Neuronal stem cell (in vitro differentiated cells): ENCODE results near the gene CCHCR1.

ENCODE experiments used
- DNase-seq: peaks from one replicate; pipeline ENCODE4 v3.0.0-alpha.2; 2013; ENCODE audit warnings: low spot score
- H2AFZ ChIP-seq: one replicate; pipeline ENCODE4 v1.6.1; 2013; ENCODE audit warnings: mild to moderate bottlenecking, low read length, inconsistent platforms
- H2AK5ac ChIP-seq: 2 replicates; pipeline ENCODE4 v1.6.1; 2013; ENCODE audit warnings: low read depth, mild to moderate bottlenecking, inconsistent platforms, low read length, moderate library complexity, mixed read lengths
- H2BK120ac ChIP-seq: 2 replicates; pipeline ENCODE4 v1.6.1; 2013; ENCODE audit warnings: low read depth, mild to moderate bottlenecking, inconsistent platforms, low read length, moderate library complexity, mixed read lengths
- H2BK12ac ChIP-seq: one replicate; pipeline ENCODE4 v1.6.1; 2013; ENCODE audit warnings: low read length, inconsistent platforms
- H2BK15ac ChIP-seq: 2 replicates; pipeline ENCODE4 v1.6.1; 2013; ENCODE audit warnings: mild to moderate bottlenecking, low read length, inconsistent platforms, mixed read lengths
- H2BK5ac ChIP-seq: one replicate; pipeline ENCODE4 v1.6.1; 2013; ENCODE audit warnings: inconsistent platforms, mild to moderate bottlenecking, low read length, moderate library complexity
- H3K14ac ChIP-seq: one replicate; pipeline ENCODE4 v1.6.1; 2013; ENCODE audit warnings: low read length, inconsistent platforms
- H3K18ac ChIP-seq: 2 replicates; pipeline ENCODE4 v1.6.1; 2013; ENCODE audit warnings: low read length, inconsistent platforms
- H3K23ac ChIP-seq: 2 replicates; pipeline ENCODE4 v1.6.1; 2013; ENCODE audit warnings: low read depth, mild to moderate bottlenecking, mixed read lengths, low read length, inconsistent platforms; ENCODE audit not compliant: poor library complexity
- H3K27ac ChIP-seq: replicated peaks from 3 replicates; pipeline ENCODE4 v1.5.1; 2013; ENCODE audit warnings: low read length, inconsistent platforms
- H3K27me3 ChIP-seq, 3 experiments: 2 replicates each; pipeline ENCODE4 v1.6.1; 2013; ENCODE audit warnings: low read length in 3 of 3, mild to moderate bottlenecking in 2 of 3, inconsistent platforms in 1 of 3, low read depth in 1 of 3, mixed read lengths in 1 of 3, moderate library complexity in 1 of 3; ENCODE audit not compliant: control insufficient read depth in 3 of 3, insufficient read depth in 3 of 3
- H3K36me3 ChIP-seq, 2 donors: replicated peaks in 1 of 2; 2 replicates each; pipeline ENCODE4 v1.6.1; 2013; ENCODE audit warnings: low read length in 2 of 2; ENCODE audit not compliant: control insufficient read depth in 2 of 2, insufficient read depth in 2 of 2
- H3K4ac ChIP-seq: 2 replicates; pipeline ENCODE4 v1.6.1; 2013; ENCODE audit warnings: inconsistent platforms, mild to moderate bottlenecking, low read length, moderate library complexity
- H3K4me1 ChIP-seq, 2 donors: 1 replicate in 1 of 2; 2 replicates in 1 of 2; pipeline ENCODE4 v1.6.1; 2013; ENCODE audit warnings: low read length in 2 of 2, low read depth in 1 of 2; ENCODE audit not compliant: control insufficient read depth in 2 of 2, insufficient read depth in 1 of 2
- H3K4me2 ChIP-seq: one replicate; pipeline ENCODE4 v1.6.1; 2013; ENCODE audit warnings: mild to moderate bottlenecking, low read length, inconsistent platforms; ENCODE audit not compliant: insufficient read depth, poor library complexity, severe bottlenecking
- H3K4me3 ChIP-seq, 2 donors: 2 replicates each; pipeline ENCODE4 v1.5.1; 2013; ENCODE audit warnings: low read length in 2 of 2, mild to moderate bottlenecking in 2 of 2, inconsistent platforms in 1 of 2, moderate library complexity in 1 of 2
- H3K79me1 ChIP-seq: one replicate; pipeline ENCODE4 v1.6.1; 2013; ENCODE audit warnings: low read depth, mild to moderate bottlenecking, inconsistent platforms, low read length, moderate library complexity
- H3K9ac ChIP-seq: one replicate; pipeline ENCODE4 v1.6.1; 2013; ENCODE audit warnings: mild to moderate bottlenecking, low read depth, low read length, inconsistent platforms; ENCODE audit not compliant: poor library complexity
- H3K9me3 ChIP-seq, 2 donors: replicated peaks in 1 of 2; 2 replicates each; pipeline versions ENCODE3 to v1.6.1; 2013; ENCODE audit warnings: low read length in 2 of 2, mild to moderate bottlenecking in 2 of 2, inconsistent platforms in 1 of 2, low read depth in 1 of 2, mixed read lengths in 1 of 2, moderate library complexity in 1 of 2; ENCODE audit not compliant: control insufficient read depth in 2 of 2, insufficient read depth in 1 of 2
- H4K8ac ChIP-seq: one replicate; pipeline ENCODE4 v1.6.1; 2013; ENCODE audit warnings: low read depth, mild to moderate bottlenecking, inconsistent platforms, low read length, moderate library complexity
- H4K91ac ChIP-seq: one replicate; pipeline ENCODE4 v1.6.1; 2013; ENCODE audit warnings: low read length, low read depth, mild to moderate bottlenecking, inconsistent platforms; ENCODE audit not compliant: poor library complexity
- WGBS, 2 donors: extraction: QIAGEN DNeasy Blood & Tissue Kit; methylation state at CpG; one replicate each; pipeline ENCODE4 v1.1.7; 2013; ENCODE audit warnings: missing lambda C conversion rate in 2 of 2, mixed read lengths in 1 of 2; ENCODE audit not compliant: insufficient read length in 2 of 2, insufficient replicate concordance in 1 of 2; ENCODE audit errors: extremely low coverage in 2 of 2; 5-methylcytosine and 5-hydroxymethylcytosine counted together

CCHCR1 gene

DNA sequence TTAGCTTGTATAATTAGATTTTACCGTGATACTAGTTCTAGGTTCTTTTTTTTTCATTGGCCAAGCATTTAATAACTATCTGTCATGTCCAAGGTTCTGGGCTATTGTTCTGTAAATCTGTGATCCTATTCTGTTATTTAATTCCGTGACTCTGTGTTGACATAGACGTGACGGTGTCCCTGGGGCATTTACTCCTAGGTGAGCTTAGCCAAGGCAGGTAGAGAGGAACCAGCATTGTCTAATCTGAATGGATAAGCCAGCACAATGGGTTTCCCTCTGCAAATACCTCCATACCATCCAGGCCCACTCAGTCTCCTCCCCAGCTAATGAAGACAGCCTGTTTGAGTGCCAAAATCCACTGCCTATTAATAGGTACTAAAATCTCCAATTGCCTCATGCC, 28.5 kb downstream of the CCHCR1 start:
- Histone ChIP-seq H3K4me3 (no peak overlapping the region), H2BK120ac (no peak overlapping the region), H3K14ac (no peak overlapping the region), H3K9me3 (no peaks in the 10 kb centered on the region), H3K4me2 (no peak overlapping the region), H3K36me3 (no peaks in the 10 kb centered on the region), H2AFZ (no peak overlapping the region), H2AK5ac (no peak overlapping the region), H4K91ac (no peak overlapping the region), H3K23ac (no peak overlapping the region), H3K79me1 (no peaks in the 10 kb centered on the region), H2BK12ac (no peak overlapping the region), H3K27me3 (peaks cover 0 to 20% (median 0%) of the 10 kb centered on the region in 3 experiments), H3K9ac (no peak overlapping the region), H2BK15ac (no peak overlapping the region), H3K4ac (no peak overlapping the region), H3K4me1 (peaks cover 3 to 10% of the 10 kb centered on the region in 2 donors), H2BK5ac (no peak overlapping the region), H4K8ac (no peak overlapping the region), H3K27ac (no peak overlapping the region), H3K18ac (no peak overlapping the region)
- WGBS, 2 donors: no CpG with 5 or more reads among the region's 4 CpGs
- no peak for DNase-seq

DNA sequence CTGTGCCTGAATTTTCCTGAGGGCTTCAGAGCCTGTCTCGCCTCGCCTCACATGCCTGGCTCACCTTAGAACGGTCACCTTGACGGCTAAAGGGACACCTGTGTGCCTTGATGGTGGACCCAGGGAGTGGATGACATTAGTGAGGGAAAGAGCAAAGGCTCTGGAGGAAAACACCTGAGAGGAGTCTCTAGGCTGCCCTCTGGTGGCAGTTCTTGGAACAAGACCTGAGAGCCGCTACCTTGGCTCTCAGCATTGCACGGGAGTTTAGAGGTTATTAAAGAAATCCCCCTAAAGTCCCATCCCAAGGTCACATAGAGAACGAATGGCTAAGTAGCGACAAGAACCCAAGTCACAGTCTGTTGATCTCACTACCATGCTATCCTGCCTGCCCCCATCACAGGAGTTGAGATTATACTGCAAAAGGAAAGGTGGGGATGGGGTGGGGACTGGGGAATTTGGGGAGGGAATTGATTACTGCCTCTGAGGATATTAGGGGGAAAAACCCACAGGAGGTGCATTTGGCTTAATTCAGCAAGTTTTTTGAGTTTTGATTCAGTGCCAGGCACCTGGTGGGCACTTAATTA, 29.4 kb downstream of the CCHCR1 start:
- Histone ChIP-seq H4K8ac (no peak overlapping the region), H4K91ac (no peak overlapping the region), H3K4ac (no peak overlapping the region), H3K23ac (no peak overlapping the region), H3K9me3 (no peaks in the 10 kb centered on the region), H2BK120ac (no peak overlapping the region), H3K4me2 (no peak overlapping the region), H2BK5ac (no peak overlapping the region), H2AFZ (no peak overlapping the region), H3K36me3 (no peaks in the 10 kb centered on the region), H3K4me3 (no peak overlapping the region), H2AK5ac (no peak overlapping the region), H3K4me1 (peaks cover 3 to 14% of the 10 kb centered on the region in 2 donors), H2BK15ac (no peak overlapping the region), H3K9ac (no peak overlapping the region), H3K27me3 (peaks cover 0 to 25% (median 0%) of the 10 kb centered on the region in 3 experiments), H3K18ac (no peak overlapping the region), H2BK12ac (no peak overlapping the region), H3K79me1 (no peaks in the 10 kb centered on the region), H3K14ac (no peak overlapping the region), H3K27ac (no peak overlapping the region)
- DNase-seq: peak; percentile 57
- no CpG with 5 or more reads among the region's 8 CpGs for WGBS, 2 donors

DNA sequence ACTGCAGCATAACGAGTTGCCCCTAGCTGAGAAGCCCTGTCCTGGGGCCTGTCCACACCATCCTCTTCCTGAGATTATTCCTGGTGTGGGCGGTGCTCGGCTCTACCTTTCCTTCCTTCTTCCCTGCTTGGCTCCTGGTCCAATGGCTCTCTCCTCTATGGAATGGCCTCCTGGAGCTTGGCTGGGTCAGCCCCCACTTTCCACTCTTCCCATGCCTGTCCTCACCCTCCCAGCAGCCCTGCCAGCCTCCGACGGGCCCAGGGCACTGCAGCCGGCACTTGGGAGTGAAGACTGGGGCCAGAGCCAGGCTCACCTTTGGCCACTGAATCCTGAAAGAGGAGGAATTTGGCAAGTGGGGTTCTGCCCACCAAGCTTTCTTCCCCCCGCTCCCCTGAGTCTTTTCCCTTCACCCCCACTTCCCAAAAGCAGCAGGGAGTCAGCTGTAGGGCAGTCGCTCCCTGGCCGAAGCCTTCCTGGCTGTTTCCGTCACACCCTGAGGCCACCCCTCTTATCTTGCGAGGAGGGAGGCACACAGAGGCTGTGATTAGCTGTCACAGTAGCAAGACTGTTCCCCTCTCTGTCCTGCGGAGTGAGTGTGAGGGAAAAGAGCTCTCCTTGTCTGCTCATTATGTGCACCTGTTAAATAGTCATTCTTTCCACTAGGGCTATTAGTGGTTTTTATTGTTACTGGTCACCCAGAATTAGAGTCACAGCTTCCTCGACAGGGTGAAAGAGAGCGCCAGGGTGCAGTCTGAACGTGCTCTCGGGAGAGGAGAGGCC, 31.0 kb downstream of the CCHCR1 start:
- Histone ChIP-seq H3K79me1 (no peaks in the 10 kb centered on the region), H3K23ac (no peak overlapping the region), H3K27ac (no peak overlapping the region), H3K27me3 (peaks cover 0 to 29% (median 0%) of the 10 kb centered on the region in 3 experiments), H2BK12ac (peak overlapping the region; percentile 60), H3K18ac (no peak overlapping the region), H3K4me2 (no peak overlapping the region), H3K36me3 (no peaks in the 10 kb centered on the region), H2BK120ac (no peak overlapping the region), H3K9me3 (no peaks in the 10 kb centered on the region), H3K14ac (no peak overlapping the region), H4K8ac (no peak overlapping the region), H3K4me1 (peaks cover 3 to 14% of the 10 kb centered on the region in 2 donors), H2BK15ac (no peak overlapping the region), H2BK5ac (no peak overlapping the region), H2AK5ac (no peak overlapping the region), H3K4ac (no peak overlapping the region), H3K4me3 (no peak overlapping the region), H2AFZ (peak overlapping the region; percentile 47), H3K9ac (no peak overlapping the region), H4K91ac (no peak overlapping the region)
- no peak for DNase-seq
- WGBS, 2 donors: no CpG with 5 or more reads among the region's 16 CpGs

DNA sequence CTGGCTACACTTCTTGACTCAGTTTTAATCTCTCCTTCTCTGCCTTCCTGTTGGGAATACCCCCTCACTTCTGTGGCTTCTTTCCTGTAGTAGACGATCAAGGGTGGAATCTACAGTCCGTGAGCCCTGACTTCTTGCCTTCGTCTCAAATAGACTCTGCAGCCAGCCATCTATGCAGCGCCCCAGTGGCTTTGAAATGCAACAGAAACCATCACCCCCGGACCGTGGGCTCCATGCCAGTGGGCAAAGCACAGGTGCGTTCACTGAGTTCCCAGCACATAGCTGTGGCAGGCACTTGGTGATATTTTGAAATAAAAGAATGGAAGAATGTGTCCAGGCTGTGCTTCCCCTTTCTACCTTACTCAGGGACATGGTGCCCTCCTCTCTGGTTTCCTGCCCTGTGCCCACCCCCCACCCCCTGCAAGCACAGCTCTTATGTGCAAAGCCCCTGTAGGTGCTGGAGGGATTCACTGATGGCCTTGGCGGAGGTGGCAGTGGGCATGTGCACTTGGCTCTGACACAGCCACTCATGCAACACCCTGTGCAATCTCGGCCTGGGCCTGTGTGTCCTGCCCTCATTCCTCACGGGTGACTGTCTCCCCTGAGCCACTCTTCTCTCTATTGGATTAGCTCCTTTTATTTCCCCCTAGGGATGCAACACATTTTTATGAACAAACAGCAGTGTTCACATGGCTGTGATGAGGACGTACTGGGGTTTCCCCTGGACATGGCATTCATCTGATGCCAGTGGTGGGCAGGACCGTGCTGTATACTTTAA, 31.8 kb downstream of the CCHCR1 start:
- Histone ChIP-seq H3K27ac (no peak overlapping the region), H3K4me2 (no peak overlapping the region), H3K4me3 (no peak overlapping the region), H3K79me1 (no peaks in the 10 kb centered on the region), H2BK5ac (no peak overlapping the region), H3K4ac (no peak overlapping the region), H2BK15ac (no peak overlapping the region), H2BK120ac (no peak overlapping the region), H3K27me3 (peaks cover 0 to 29% (median 0%) of the 10 kb centered on the region in 3 experiments), H3K14ac (no peak overlapping the region), H3K9me3 (no peaks in the 10 kb centered on the region), H3K23ac (no peak overlapping the region), H3K36me3 (no peaks in the 10 kb centered on the region), H3K18ac (no peak overlapping the region), H2AFZ (no peak overlapping the region), H3K9ac (no peak overlapping the region), H2AK5ac (no peak overlapping the region), H4K91ac (no peak overlapping the region), H4K8ac (no peak overlapping the region), H3K4me1 (peaks cover 3 to 14% of the 10 kb centered on the region in 2 donors), H2BK12ac (no peak overlapping the region)
- no peak for DNase-seq
- no CpG with 5 or more reads among the region's 12 CpGs for WGBS, 2 donors
